ENCODE measurements around the gene RNF41.
"Not testable (repeated sequence)": the region's sequence is repeated elsewhere in the genome, so short reads cannot be mapped to it uniquely, and the experiment has no call there.

The RNF41 gene

GRCh38 chr12:56197921-56198635 lies 23.6 kb downstream of the RNF41 start:
- no peak for DNase-seq (ENCODE audit: low spot score)
- no peak for TF ChIP-seq CTCF (IDR thresholded peaks at IDR 0.05; ENCODE audit: extremely low read depth, missing control alignments)

- not testable (repeated sequence) for DNase-seq (ENCODE audit: low spot score)
Observed at GRCh38 chr12:56196818-56197550, 24.7 kb downstream of the RNF41 start.

- TF ChIP-seq CTCF (IDR thresholded peaks at IDR 0.05; ENCODE audit: extremely low read depth, missing control alignments), result no peak
Observed at GRCh38 chr12:56193025-56193578, 28.6 kb downstream of the RNF41 start.

GRCh38 chr12:56192582-56192981 lies 29.1 kb downstream of the RNF41 start:
- DNase-seq (ENCODE audit: low spot score), result no peak
- TF ChIP-seq CTCF (IDR thresholded peaks at IDR 0.05; ENCODE audit: extremely low read depth, missing control alignments), result no peak

More at GRCh38 chr12:56193025-56193578, 28.6 kb downstream of the RNF41 start:
- peak; percentile 81 for DNase-seq (ENCODE audit: low spot score)

- DNase-seq (ENCODE audit: low spot score), result no peak
- TF ChIP-seq CTCF (IDR thresholded peaks at IDR 0.05; ENCODE audit: extremely low read depth, missing control alignments), result no peak
Observed at GRCh38 chr12:56190695-56191155, 31.0 kb downstream of the RNF41 start.

- DNase-seq (ENCODE audit: low spot score), result peak; percentile 77
- no peak for TF ChIP-seq CTCF (IDR thresholded peaks at IDR 0.05; ENCODE audit: extremely low read depth, missing control alignments)
Observed at GRCh38 chr12:56189918-56190694, 31.6 kb downstream of the RNF41 start.

GRCh38 chr12:56189099-56189917 lies 32.4 kb downstream of the RNF41 start, which contains the start of gene SMARCC2:
TSS of gene SMARCC2 (minus strand) at chr12:56189483. CDS start at chr12:56189461, 22 bp downstream.
- peak; percentile 96 for DNase-seq (ENCODE audit: low spot score)
- peak; percentile 73 for TF ChIP-seq CTCF (IDR thresholded peaks at IDR 0.05; ENCODE audit: extremely low read depth, missing control alignments)
